GM21529 (cell line): ENCODE results near the gene ECHS1.
"Not testable (repeated sequence)": the region's sequence is repeated elsewhere in the genome, so short reads cannot be mapped to it uniquely, and the experiment has no call there.

ENCODE experiments used
- ATAC-seq: cut with Tn5 transposase; IDR thresholded peaks from one replicate; pipeline ENCODE4 v1.9.1; 2021; ENCODE audit not compliant: unreplicated experiment

Gene ECHS1

GRCh38 chr10:133327651-133328357 lies 45.4 kb downstream of the ECHS1 start:
- ATAC-seq: no peak

GRCh38 chr10:133326745-133327650 lies 46.2 kb downstream of the ECHS1 start:
- no peak for ATAC-seq

GRCh38 chr10:133326223-133326551 lies 47.0 kb downstream of the ECHS1 start:
- ATAC-seq: no peak

GRCh38 chr10:133325440-133326222 lies 47.5 kb downstream of the ECHS1 start:
- no peak for ATAC-seq

- no peak for ATAC-seq
Observed at GRCh38 chr10:133324857-133325260, 48.3 kb downstream of the ECHS1 start.

GRCh38 chr10:133324198-133324792 lies 48.9 kb downstream of the ECHS1 start:
- peak; percentile 64 for ATAC-seq

- ATAC-seq: not testable (repeated sequence)
Observed at GRCh38 chr10:133322064-133322709, 51.0 kb downstream of the ECHS1 start.

GRCh38 chr10:133320852-133321422 lies 52.2 kb downstream of the ECHS1 start:
- ATAC-seq: not testable (repeated sequence)

- ATAC-seq: peak; percentile 79
Observed at GRCh38 chr10:133318494-133319127, 54.5 kb downstream of the ECHS1 start.

GRCh38 chr10:133316732-133317131 lies 56.4 kb downstream of the ECHS1 start:
- ATAC-seq: no peak

GRCh38 chr10:133316266-133316665 lies 56.9 kb downstream of the ECHS1 start:
- no peak for ATAC-seq

- no peak for ATAC-seq
Observed at GRCh38 chr10:133315847-133316246, 57.3 kb downstream of the ECHS1 start.

GRCh38 chr10:133314911-133315310 lies 58.2 kb downstream of the ECHS1 start:
- no peak for ATAC-seq

- no peak for ATAC-seq
Observed at GRCh38 chr10:133313192-133313591, 60.0 kb downstream of the ECHS1 start.

- ATAC-seq: no peak
Observed at GRCh38 chr10:133312769-133313145, 60.4 kb downstream of the ECHS1 start.
